H1 (cell line): Measurements from ENCODE around the gene IDH3A.

ENCODE experiments used
- CTCF ChIP-seq, 3 experiments: IDR thresholded peaks; 1 replicate in 2 of 3; 2 replicates in 1 of 3; pipeline versions ENCODE4 v1.5.1 to v1.6.1; 2011; ENCODE audit warnings: low read length in 3 of 3, mild to moderate bottlenecking in 3 of 3, inconsistent platforms in 2 of 3, low read depth in 1 of 3, moderate library complexity in 1 of 3; ENCODE audit not compliant: insufficient read depth in 1 of 3; ENCODE audit errors: control extremely low read depth in 1 of 3
- POLR2A ChIP-seq, 2 experiments: IDR thresholded peaks; 1 replicate in 1 of 2; 2 replicates in 1 of 2; pipeline ENCODE4 v1.6.1; 2011; ENCODE audit warnings: low read depth in 2 of 2, low read length in 2 of 2, mild to moderate bottlenecking in 2 of 2; ENCODE audit errors: control extremely low read depth in 1 of 2
- POLR2AphosphoS5 ChIP-seq: IDR thresholded peaks from 2 replicates; pipeline ENCODE4 v1.6.1; 2011; ENCODE audit warnings: low read depth, low read length
- SUZ12 ChIP-seq: fragments of 200-600 bp; sonication (generic); IDR thresholded peaks from 2 replicates; pipeline ENCODE4 v1.6.1; 2012; ENCODE audit warnings: mild to moderate bottlenecking, inconsistent platforms, low read length, moderate library complexity, mixed read lengths

GRCh38 chr15:78174401-78174800, 25.2 kb downstream of the IDH3A start:
- no peak for TF ChIP-seq POLR2AphosphoS5
- TF ChIP-seq POLR2A (IDR thresholded peaks at IDR 0.05; ENCODE audit: control extremely low read depth in 1 of 2, low read depth in 2 of 2, low read length in 2 of 2): no peak
- TF ChIP-seq CTCF (IDR thresholded peaks at IDR 0.05; ENCODE audit: control extremely low read depth in 1 of 3, insufficient read depth in 1 of 3, low read depth in 1 of 3, low read length in 3 of 3): no peak
- TF ChIP-seq SUZ12: no peak
